ENCODE measurements around the gene LRCOL1. TPM values are rescaled to one million over a fixed set of nuclear protein-coding genes. Genes with fewer than 3 reads are reported as not detected.

LRCOL1 gene
- total RNA-seq, 2 donors from 2014 or later = not detected

DNA sequence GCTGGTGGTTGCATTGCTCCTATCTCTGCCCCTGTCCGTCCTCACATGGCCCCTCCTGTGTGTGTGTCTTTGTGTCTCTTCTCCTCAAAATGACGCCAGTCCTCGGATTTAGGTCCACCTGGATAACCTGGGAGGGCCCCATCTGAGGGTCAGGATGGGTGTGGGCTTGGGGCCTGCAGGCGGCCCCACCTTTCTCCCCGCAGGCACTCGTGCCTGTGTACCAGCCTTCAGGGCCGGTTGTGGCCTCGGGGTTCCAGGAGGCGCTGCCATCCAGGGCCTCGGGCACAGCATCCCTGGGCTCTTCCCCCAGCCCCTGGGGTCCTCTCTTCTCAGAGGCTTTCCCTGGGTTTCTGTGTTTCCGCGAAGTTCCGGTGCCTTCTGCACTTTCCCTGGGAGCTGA is 54.7 kb downstream of the LRCOL1 start:
- WGBS, 2 experiments (ENCODE audit: insufficient coverage in 1 of 2, insufficient read length in 1 of 2) = 93% methylated on average over 9 to 13 of the region's 13 CpGs

DNA sequence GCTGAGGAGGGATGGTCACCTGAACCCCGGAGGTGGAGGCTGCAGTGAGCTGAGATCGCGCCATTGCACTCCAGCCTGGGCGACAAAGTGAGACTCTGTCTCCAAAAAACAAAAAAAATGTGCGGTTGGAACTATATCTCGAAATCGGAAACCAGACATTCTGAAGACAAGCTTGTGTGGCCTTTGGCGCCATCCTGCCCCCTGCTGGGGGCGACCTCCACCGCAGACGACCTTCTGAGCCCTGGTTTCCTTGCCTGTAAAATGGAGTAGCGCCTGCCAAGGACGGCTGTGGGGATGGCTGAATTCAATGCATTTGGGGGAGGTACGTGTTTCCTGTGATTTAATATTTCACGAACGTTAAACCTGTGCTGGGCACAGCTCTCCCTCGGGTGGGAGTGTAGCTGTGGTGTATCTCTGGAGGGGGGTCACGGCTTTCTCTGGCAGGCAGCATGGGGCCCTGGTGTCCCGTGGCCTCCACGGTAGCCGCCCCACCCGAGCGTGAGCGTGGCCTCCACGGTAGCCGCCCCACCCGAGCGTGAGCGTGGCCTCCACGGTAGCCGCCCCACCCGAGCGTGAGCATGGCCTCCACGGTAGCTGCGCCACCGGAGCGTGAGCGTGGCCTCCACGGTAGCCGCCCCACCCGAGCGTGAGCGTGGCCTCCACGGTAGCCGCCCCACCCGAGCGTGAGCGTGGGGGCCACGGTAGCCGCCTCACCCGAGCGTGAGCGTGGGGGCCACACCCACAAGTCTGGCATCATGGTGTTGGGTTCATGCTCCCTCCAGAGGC is 55.3 kb downstream of the LRCOL1 start:
- Mint-ChIP-seq H3K27me3 (ENCODE audit: insufficient read depth) (peaks cover 70% of the 10 kb centered on the region), H3K27ac (no peak overlapping the region), H3K9me3 (no peaks in the 10 kb centered on the region), H3K4me3 (no peak overlapping the region), H3K36me3 (ENCODE audit: low read depth) (peaks cover 3% of the 10 kb centered on the region), H3K4me1 (peaks cover 2% of the 10 kb centered on the region)
- 87 to 90% methylated on average over 30 to 53 of the region's 53 CpGs for WGBS, 2 experiments (ENCODE audit: insufficient coverage in 1 of 2, insufficient read length in 1 of 2)
- H3K4me3 ChIP-seq (ENCODE audit: low read length) = no peak overlapping the region
- H3K4me1 ChIP-seq (ENCODE audit: control insufficient read depth, insufficient read depth, low read length) = no peaks in the 10 kb centered on the region
- peaks cover 15% of the 10 kb centered on the region for H3K27me3 ChIP-seq (ENCODE audit: control insufficient read depth, insufficient read depth, low read length, poor library complexity, severe bottlenecking)
- H3K9ac ChIP-seq (ENCODE audit: extremely low read depth, low read length, poor library complexity, severe bottlenecking) = no peak overlapping the region
- DNase-seq = peak; percentile 84
- H3K27ac ChIP-seq (ENCODE audit: low read depth, low read length) = no peak overlapping the region
- H3K36me3 ChIP-seq (ENCODE audit: control insufficient read depth, insufficient read depth, low read length) = no peaks in the 10 kb centered on the region
- TF ChIP-seq CTCF (conservative IDR thresholded peaks at IDR 0.05) = peak; percentile 69
- no peaks in the 10 kb centered on the region for H3K9me3 ChIP-seq (ENCODE audit: control insufficient read depth, low read length)

More for the DNA sequence above, 54.7 kb downstream of the LRCOL1 start:
- Mint-ChIP-seq H3K4me1 (no peaks in the 10 kb centered on the region), H3K9me3 (no peaks in the 10 kb centered on the region), H3K4me3 (no peak overlapping the region), H3K27me3 (ENCODE audit: insufficient read depth) (peaks cover 64% of the 10 kb centered on the region), H3K27ac (no peak overlapping the region), H3K36me3 (ENCODE audit: low read depth) (peaks cover 3% of the 10 kb centered on the region)
- TF ChIP-seq CTCF (conservative IDR thresholded peaks at IDR 0.05) = no peak
- H3K27ac ChIP-seq (ENCODE audit: low read depth, low read length) = no peak overlapping the region
- no peaks in the 10 kb centered on the region for H3K4me1 ChIP-seq (ENCODE audit: control insufficient read depth, insufficient read depth, low read length)
- H3K36me3 ChIP-seq (ENCODE audit: control insufficient read depth, insufficient read depth, low read length) = no peaks in the 10 kb centered on the region
- H3K27me3 ChIP-seq (ENCODE audit: control insufficient read depth, insufficient read depth, low read length, poor library complexity, severe bottlenecking) = peaks cover 8% of the 10 kb centered on the region
- no peaks in the 10 kb centered on the region for H3K9me3 ChIP-seq (ENCODE audit: control insufficient read depth, low read length)
- no peak overlapping the region for H3K4me3 ChIP-seq (ENCODE audit: low read length)
- no peak overlapping the region for H3K9ac ChIP-seq (ENCODE audit: extremely low read depth, low read length, poor library complexity, severe bottlenecking)
- DNase-seq = no peak

Small RNA genes within 50 kb of the gene (microRNA-seq; reads per million reads assigned to microRNA genes)
- gene MIR6763 (ENCODE audit: borderline microRNAs expressed) = not detected

Other genes starting within 250 kb of the LRCOL1 start
- 10 to 100 TPM; 74.9 to 92.3 TPM for gene FBRSL1, start 120.4 kb downstream of the LRCOL1 start, total RNA-seq
- gene P2RX2, start 8.2 kb upstream of the LRCOL1 start, total RNA-seq = 1 to 10 TPM in 1 of 2 donors, under 1 TPM in 1; 0.97 to 2.8 TPM
- 100 to 1,000 TPM; 165 to 212 TPM for gene POLE, start 76.8 kb upstream of the LRCOL1 start, total RNA-seq
- 10 to 100 TPM; 26.7 to 27.0 TPM for gene PXMP2, start 77.0 kb upstream of the LRCOL1 start, total RNA-seq
- gene PGAM5, start 100.3 kb upstream of the LRCOL1 start, total RNA-seq = 10 to 100 TPM; 60.2 to 64.3 TPM
- 10 to 100 TPM; 87.8 to 88.5 TPM for gene ANKLE2, start 151.2 kb upstream of the LRCOL1 start, total RNA-seq
- 10 to 100 TPM; 38.2 to 43.5 TPM for gene GOLGA3, start 218.3 kb upstream of the LRCOL1 start, total RNA-seq

Data from endodermal cell (in vitro differentiated cells).